ENCODE data around the gene RFC2. TPM values are rescaled to one million over a fixed set of nuclear protein-coding genes. Genes with fewer than 3 reads are reported as not detected.

Gene RFC2
- total RNA-seq, 2 experiments from 2014 or later: 95.4 to 97.0 TPM

DNA sequence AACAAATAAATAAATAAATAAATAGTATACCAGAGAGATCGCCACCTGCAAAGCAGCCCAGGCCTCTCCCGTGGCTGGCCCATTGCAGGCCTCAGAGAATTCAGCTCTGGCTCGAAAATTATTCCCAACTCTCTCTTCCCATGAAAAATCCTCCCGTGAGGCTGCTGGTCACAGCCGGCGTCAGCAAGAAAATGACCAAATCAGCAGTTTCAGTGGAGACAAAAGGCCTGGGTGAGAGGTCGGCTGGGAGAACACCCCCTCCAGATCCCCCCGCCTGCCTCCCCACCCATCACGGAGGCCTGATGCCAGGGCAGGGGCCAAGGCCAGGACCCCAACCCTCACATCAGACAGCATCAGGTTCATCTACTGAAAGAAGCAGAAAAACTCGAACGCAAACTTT is 31.9 kb upstream of the RFC2 start:
- ChIA-PET CTCF (no interaction called here), POLR2A (no interaction called here)

GRCh38 chr7:74284781-74285259 is 30.6 kb upstream of the RFC2 start:
- CTCF ChIA-PET: interaction anchor here (1.4 kb wide), 1 partner anchor 9 kb away, joined by 4 read pairs; no protein-coding TSS in a partner anchor
- POLR2A ChIA-PET: no interaction called here

- ChIA-PET CTCF (no interaction called here), POLR2A (no interaction called here)
Observed at GRCh38 chr7:74283858-74284447, 29.8 kb upstream of the RFC2 start.

- ChIA-PET CTCF (interaction anchor here (0.8 kb wide), 1 partner anchor 118 kb away, joined by 4 read pairs; no protein-coding TSS in a partner anchor), POLR2A (no interaction called here)
Observed at GRCh38 chr7:74282748-74283459, 28.7 kb upstream of the RFC2 start.

DNA sequence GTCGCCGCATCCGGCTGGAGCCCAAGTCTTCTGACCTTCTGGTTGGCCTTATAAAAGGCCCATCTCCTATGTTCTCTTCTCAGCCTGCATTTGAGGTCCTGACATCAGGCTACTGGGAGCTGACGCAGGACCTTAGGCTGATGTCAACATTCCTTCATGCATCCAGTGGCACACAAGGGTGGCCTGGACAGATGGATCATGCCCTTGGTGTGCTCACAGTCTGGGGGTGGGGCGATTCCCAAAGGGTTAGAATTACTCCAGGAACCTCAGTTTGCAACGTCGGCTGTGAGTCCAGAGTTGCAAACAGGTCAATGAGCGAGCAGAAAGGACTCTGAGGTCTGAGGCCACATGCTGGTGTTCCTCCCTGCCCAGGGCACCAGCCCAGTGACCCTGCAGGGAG is 26.8 kb upstream of the RFC2 start:
- ChIA-PET CTCF (no interaction called here), POLR2A (no interaction called here)

GRCh38 chr7:74277636-74278035 is 23.4 kb upstream of the RFC2 start:
- POLR2A ChIA-PET: no interaction called here
- CTCF ChIA-PET: no interaction called here

DNA sequence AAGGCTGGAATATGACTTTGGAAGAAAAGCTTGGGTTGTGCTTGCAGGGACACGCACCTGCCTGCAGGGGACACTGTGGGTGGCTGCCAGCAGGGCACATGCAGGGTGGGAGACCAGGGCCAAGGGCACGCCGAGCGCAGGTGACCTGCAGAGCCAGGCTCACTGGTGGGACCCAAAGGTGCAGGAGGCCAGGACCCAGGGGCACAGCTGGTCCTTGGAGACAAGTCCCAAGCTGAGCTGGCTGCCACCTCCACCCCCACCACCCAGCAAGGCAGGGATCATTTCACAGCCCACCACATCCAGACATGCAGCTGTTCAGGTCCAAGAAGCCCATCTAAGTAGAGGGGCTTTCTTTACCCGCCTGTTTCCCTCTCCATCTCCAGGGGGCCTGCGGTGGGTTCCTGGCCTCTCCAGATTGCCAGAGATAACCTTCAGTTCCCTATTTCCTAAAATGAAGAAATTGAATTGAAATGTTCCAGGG is 21.2 kb upstream of the RFC2 start:
- ChIA-PET CTCF (interaction anchor here (1.0 to 1.6 kb wide), 2 partner anchors 10 to 126 kb away, joined by 4 to 5 read pairs; no protein-coding TSS in a partner anchor), POLR2A (no interaction called here)

DNA sequence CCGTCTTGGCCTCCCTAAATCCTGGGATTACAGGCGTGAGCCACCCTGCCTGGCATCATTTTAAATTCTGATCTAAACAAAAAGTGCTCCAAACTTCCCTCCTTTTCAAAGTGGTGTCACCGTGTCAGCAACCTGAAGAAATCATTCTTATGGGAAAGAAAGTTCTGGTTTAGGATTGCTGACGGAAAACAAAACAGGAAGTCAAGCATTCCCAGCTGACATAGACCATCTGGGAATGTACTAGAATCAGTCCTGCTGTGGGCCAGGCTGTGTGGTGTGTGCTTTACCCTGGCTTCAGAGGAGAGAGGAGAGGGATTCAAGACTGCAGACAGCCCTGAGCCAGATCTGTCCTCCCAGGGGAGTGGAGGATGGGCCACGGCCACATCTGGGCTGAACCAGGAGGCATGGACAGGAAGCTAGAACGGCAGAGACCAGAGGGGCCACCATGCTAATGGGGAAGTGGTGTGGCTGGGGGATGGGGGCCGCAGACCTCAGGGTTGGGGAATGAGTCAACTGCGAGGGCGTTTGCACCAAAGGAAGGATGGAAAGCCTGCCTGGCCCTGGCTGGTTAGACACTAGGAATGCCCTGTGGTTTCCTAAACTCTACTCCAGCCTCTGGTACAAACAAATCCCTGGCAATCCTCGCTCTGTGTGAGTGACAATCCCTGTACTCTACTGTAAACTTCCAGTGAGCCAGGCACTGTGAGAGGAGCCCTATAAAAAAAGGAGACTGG is 18.3 kb upstream of the RFC2 start:
- CTCF ChIA-PET: interaction anchor here (0.7 kb wide), 1 partner anchor 107 kb away, joined by 5 read pairs; no protein-coding TSS in a partner anchor
- POLR2A ChIA-PET: no interaction called here

DNA sequence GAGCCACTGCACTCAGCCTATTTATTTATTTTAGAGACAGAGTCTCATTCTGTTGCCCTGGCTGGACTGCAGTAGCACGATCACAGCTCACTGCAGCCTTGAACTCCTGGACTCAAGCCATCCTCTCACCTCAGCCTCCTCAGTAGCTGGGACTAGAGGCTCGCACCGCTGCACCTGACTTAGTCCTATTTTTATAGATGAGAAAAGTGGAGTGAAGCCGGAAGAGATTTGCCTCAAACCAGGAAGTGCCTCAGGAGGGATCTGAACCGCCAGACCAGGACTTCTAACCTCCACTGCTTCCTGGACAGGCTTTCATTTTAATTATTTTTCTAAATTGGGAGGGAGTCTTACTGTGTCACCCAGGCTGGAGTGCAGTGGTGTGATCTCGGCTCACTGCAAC is 17.5 kb upstream of the RFC2 start:
- ChIA-PET POLR2A (no interaction called here), CTCF (no interaction called here)

- CTCF ChIA-PET: no interaction called here
- POLR2A ChIA-PET: interaction anchor here (1.1 kb wide), 1 partner anchor 20 kb away, joined by 3 read pairs; the partner anchor contains the start of gene CLIP2
Observed at GRCh38 chr7:74269757-74270277, 15.6 kb upstream of the RFC2 start.

GRCh38 chr7:74267756-74268565 is 13.8 kb upstream of the RFC2 start:
- CTCF ChIA-PET: no interaction called here
- POLR2A ChIA-PET: interaction anchor here (0.6 kb wide), 1 partner anchor 105 kb away, joined by 3 read pairs; no protein-coding TSS in a partner anchor

DNA sequence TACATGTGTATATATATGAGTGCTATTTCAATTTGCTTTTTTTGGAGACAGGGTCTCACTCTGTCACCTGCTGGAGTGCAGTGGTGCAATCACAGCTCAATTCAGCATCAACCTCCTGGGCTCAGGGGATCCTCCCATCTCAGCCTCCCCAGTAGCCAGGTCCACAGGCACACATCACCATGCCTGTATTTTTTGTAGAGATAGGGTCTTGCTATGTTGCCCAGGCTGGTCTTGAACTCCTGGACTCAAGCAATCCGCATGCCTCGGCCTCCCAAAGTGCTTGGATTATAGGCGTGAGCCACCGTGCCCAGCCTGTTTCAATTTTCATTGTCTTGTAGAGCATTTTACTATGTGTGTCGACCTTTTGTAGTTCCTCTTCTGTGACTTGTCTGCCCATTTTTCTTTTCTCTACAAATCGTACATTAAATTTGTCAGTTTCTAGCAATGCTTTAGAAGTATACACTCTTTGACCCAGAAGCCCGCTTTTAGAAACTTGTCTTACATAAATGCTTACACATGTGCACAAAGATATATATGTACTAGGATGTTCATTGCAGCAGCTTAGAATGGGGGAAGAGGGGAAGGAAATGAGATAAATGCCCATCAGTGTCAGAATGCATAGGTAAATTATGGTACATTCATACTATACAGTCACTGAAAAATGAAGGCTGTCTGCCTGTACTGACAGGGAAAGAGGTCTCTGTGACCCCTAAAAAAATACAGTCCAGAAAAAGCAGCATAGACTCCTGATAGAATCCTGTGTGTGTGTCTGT is 12.2 kb upstream of the RFC2 start:
- CTCF ChIA-PET: interaction anchor here (0.7 kb wide), 1 partner anchor 12 kb away, joined by 3 read pairs; the partner anchor contains the start of gene RFC2
- POLR2A ChIA-PET: no interaction called here

DNA sequence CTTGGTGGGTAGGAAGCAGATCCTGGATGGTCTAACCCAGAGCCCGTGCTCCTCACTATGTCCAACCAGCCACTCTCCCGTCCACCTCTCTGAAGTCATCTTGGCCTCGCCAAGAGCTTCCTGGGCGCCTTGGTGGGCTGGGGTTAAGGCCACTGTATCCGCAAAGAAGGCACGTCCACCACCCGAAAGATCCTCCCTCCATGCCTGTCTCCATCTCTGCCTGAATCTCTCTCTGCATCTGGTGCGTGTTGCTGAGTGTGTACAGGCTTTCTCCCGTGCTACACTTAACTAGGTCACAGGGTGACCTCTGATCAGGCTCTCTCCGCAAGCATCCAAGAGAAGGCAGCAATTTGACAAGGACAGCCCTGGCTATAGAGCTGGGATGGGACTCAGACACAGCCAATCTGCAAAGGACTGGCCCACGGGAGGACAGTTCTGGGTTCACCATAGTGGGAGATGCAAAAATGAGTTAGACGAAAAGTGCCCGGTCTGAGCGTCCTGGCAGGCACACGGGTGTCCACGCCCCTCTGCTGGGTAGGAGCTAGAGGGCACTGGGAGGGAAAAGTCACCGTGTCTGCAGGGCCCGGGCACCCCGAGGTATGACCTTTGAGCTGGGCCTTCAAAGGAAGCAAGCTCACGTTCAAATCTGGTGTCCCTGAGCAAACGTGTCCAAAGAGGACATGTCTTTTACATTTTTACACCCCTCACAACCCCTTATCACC is 9.4 kb upstream of the RFC2 start:
- CTCF ChIA-PET: interaction anchor here (0.5 to 1.3 kb wide), 2 partner anchors 33 to 57 kb away, joined by 3 to 5 read pairs; no protein-coding TSS in a partner anchor
- POLR2A ChIA-PET: no interaction called here

- ChIA-PET CTCF (interaction anchor here (1.3 kb wide), 1 partner anchor 56 kb away, joined by 5 read pairs; no protein-coding TSS in a partner anchor), POLR2A (no interaction called here)
Observed at GRCh38 chr7:74262639-74263398, 8.6 kb upstream of the RFC2 start.

DNA sequence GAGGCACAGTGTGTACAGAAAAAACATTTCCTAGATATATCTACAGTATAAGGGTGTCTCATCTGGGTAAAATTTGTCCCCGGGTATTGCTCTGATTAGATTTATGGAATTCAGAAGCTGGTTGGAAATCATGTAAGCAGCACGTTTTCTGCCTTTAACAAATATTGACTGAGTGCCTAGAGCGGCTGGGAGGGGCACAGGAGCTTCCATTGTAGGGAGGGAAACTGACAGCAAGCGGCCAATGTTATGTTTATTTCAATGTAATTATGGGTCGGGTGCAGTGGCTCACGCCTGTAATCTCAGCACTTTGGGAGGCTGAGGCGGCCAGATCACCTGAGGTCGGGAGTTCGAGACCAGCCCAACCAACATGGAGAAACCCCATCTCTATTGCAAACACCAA is 4.4 kb upstream of the RFC2 start:
- POLR2A ChIA-PET: no interaction called here

DNA sequence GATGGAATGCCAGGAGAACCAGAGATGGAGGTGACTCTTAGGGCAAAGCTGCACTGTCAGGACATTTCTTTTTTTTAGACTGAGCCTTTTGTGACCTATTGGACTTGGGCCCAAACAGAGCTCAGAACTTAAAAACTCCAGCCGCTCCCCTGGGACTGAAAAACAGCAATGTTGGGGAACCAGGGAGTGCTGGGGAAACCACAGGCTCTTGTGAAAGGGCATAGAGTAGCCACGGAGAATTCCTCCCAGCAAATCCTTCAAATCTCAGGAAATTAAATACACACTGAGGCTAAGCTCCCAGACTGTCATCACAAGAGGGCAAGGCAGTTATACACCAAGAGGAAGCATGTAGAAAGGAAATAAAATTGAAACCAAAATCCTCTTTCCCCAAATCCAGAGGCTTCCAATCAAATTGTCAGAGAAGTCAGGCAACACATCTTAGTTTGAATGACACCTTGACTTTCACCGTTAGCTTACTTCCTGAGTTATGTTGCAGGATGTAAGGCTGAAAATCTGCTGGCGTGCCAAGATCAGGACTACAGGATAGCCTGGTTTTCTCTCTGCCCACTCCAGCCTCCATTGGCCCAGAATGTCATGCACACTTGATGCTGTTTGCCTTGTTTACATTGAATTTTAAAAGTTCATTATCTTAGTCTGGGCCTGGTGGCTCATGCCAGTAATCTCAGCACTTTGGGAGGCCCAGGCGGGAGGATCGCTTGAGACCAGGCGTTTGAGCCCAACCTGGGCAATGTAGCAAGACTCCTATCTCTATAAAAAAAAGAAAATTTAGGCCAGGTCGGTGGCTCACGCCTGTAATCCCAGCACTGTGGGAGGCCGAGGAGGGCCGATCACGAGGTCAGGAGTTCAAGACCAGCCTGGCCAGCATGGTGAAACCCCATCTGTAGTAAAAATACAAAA is 2.6 kb upstream of the RFC2 start:
- ChIA-PET CTCF (interaction anchor here (1.0 to 1.1 kb wide), 3 partner anchors 32 to 144 kb away, joined by 4 read pairs; partner anchors contain the start of gene CLIP2), POLR2A (no interaction called here)

More for the DNA sequence above, 4.4 kb upstream of the RFC2 start:
- CTCF ChIA-PET: no interaction called here

Data from activated CD8-positive, alpha-beta memory T cell treated with anti-CD3 and anti-CD28 coated beads for 36 hours (primary cell).